Effector memory CD4-positive, alpha-beta T cell (primary cell): ENCODE data around the gene CD276.

Experiments
- DNase-seq, 3 donors: peaks; one replicate each; pipeline ENCODE4 v3.0.0-alpha.2; 2020
- H3K27ac ChIP-seq: 2 replicates; pipeline ENCODE4 v1.7.0; 2013; ENCODE audit warnings: mild to moderate bottlenecking, low read length, moderate library complexity; ENCODE audit not compliant: insufficient read depth, poor library complexity, severe bottlenecking
- H3K27me3 ChIP-seq: replicated peaks from 2 replicates; pipeline ENCODE4 v1.7.0; 2013; ENCODE audit warnings: mild to moderate bottlenecking, low read length; ENCODE audit not compliant: insufficient read depth, control insufficient read depth, poor library complexity, severe bottlenecking
- H3K36me3 ChIP-seq: 2 replicates; pipeline ENCODE4 v1.7.0; 2013; ENCODE audit warnings: mild to moderate bottlenecking, low read length, moderate library complexity; ENCODE audit not compliant: control insufficient read depth, insufficient read depth
- H3K4me1 ChIP-seq: 2 replicates; pipeline ENCODE4 v1.7.0; 2013; ENCODE audit warnings: low read length, mild to moderate bottlenecking; ENCODE audit not compliant: control insufficient read depth, insufficient read depth, poor library complexity, severe bottlenecking
- H3K4me3 ChIP-seq: 2 replicates; pipeline ENCODE4 v1.7.0; 2013; ENCODE audit warnings: low read length, low read depth, mild to moderate bottlenecking; ENCODE audit not compliant: insufficient read depth, poor library complexity, severe bottlenecking
- H3K9me3 ChIP-seq: 2 replicates; pipeline ENCODE4 v1.7.0; 2013; ENCODE audit warnings: mild to moderate bottlenecking, low read length, moderate library complexity; ENCODE audit not compliant: control insufficient read depth

Gene CD276

GRCh38 chr15:73709686-73710085 is 25.5 kb downstream of the CD276 start:
- no peaks in the 10 kb centered on the region for H3K36me3 ChIP-seq
- H3K9me3 ChIP-seq = no peaks in the 10 kb centered on the region
- H3K27ac ChIP-seq = no peak overlapping the region
- H3K4me1 ChIP-seq = no peaks in the 10 kb centered on the region
- no peak for DNase-seq
- H3K27me3 ChIP-seq = no peaks in the 10 kb centered on the region
- H3K4me3 ChIP-seq = no peak overlapping the region

GRCh38 chr15:73710321-73710720 is 26.1 kb downstream of the CD276 start:
- H3K9me3 ChIP-seq = no peaks in the 10 kb centered on the region
- no peak overlapping the region for H3K4me3 ChIP-seq
- no peaks in the 10 kb centered on the region for H3K27me3 ChIP-seq
- no peak overlapping the region for H3K27ac ChIP-seq
- no peaks in the 10 kb centered on the region for H3K36me3 ChIP-seq
- H3K4me1 ChIP-seq = no peaks in the 10 kb centered on the region
- DNase-seq = no peak

- H3K27me3 ChIP-seq = no peaks in the 10 kb centered on the region
- no peaks in the 10 kb centered on the region for H3K4me1 ChIP-seq
- H3K36me3 ChIP-seq = no peaks in the 10 kb centered on the region
- H3K9me3 ChIP-seq = no peaks in the 10 kb centered on the region
- no peak overlapping the region for H3K4me3 ChIP-seq
- H3K27ac ChIP-seq = no peak overlapping the region
- no peak for DNase-seq
These were observed 27.3 kb downstream of the CD276 start for GRCh38 chr15:73711526-73711925.

- H3K4me1 ChIP-seq = no peaks in the 10 kb centered on the region
- H3K27me3 ChIP-seq = no peaks in the 10 kb centered on the region
- no peak overlapping the region for H3K27ac ChIP-seq
- H3K4me3 ChIP-seq = no peak overlapping the region
- DNase-seq = no peak
- no peaks in the 10 kb centered on the region for H3K36me3 ChIP-seq
- no peaks in the 10 kb centered on the region for H3K9me3 ChIP-seq
These were observed 27.9 kb downstream of the CD276 start for GRCh38 chr15:73712107-73712506.

GRCh38 chr15:73714695-73715301 is 30.6 kb downstream of the CD276 start:
- no peak overlapping the region for H3K27ac ChIP-seq
- H3K27me3 ChIP-seq = no peaks in the 10 kb centered on the region
- no peaks in the 10 kb centered on the region for H3K9me3 ChIP-seq
- no peaks in the 10 kb centered on the region for H3K4me1 ChIP-seq
- no peak for DNase-seq
- H3K4me3 ChIP-seq = no peak overlapping the region
- H3K36me3 ChIP-seq = no peaks in the 10 kb centered on the region

GRCh38 chr15:73715417-73715816 is 31.2 kb downstream of the CD276 start:
- H3K4me1 ChIP-seq = no peaks in the 10 kb centered on the region

GRCh38 chr15:73716417-73716816 is 32.2 kb downstream of the CD276 start:
- Histone ChIP-seq H3K4me1 (no peaks in the 10 kb centered on the region), H3K36me3 (no peaks in the 10 kb centered on the region), H3K27ac (no peak overlapping the region), H3K9me3 (no peaks in the 10 kb centered on the region), H3K27me3 (no peaks in the 10 kb centered on the region), H3K4me3 (no peak overlapping the region)
- DNase-seq = no peak

More at GRCh38 chr15:73715417-73715816, 31.2 kb downstream of the CD276 start:
- no peaks in the 10 kb centered on the region for H3K9me3 ChIP-seq
- no peak overlapping the region for H3K4me3 ChIP-seq
- DNase-seq = no peak
- H3K27ac ChIP-seq = no peak overlapping the region
- H3K36me3 ChIP-seq = no peaks in the 10 kb centered on the region
- no peaks in the 10 kb centered on the region for H3K27me3 ChIP-seq

- Histone ChIP-seq H3K4me1 (no peaks in the 10 kb centered on the region), H3K36me3 (no peaks in the 10 kb centered on the region), H3K27me3 (no peaks in the 10 kb centered on the region), H3K4me3 (no peak overlapping the region), H3K27ac (no peak overlapping the region), H3K9me3 (no peaks in the 10 kb centered on the region)
- DNase-seq = no peak
These were observed 33.0 kb downstream of the CD276 start for GRCh38 chr15:73717206-73717605.

GRCh38 chr15:73717802-73718201 is 33.6 kb downstream of the CD276 start:
- DNase-seq = no peak
- no peaks in the 10 kb centered on the region for H3K27me3 ChIP-seq

GRCh38 chr15:73718694-73719093 is 34.5 kb downstream of the CD276 start:
- Histone ChIP-seq H3K27me3 (no peaks in the 10 kb centered on the region), H3K4me1 (no peaks in the 10 kb centered on the region)

More at GRCh38 chr15:73717802-73718201, 33.6 kb downstream of the CD276 start:
- Histone ChIP-seq H3K27ac (no peak overlapping the region), H3K4me3 (no peak overlapping the region), H3K36me3 (no peaks in the 10 kb centered on the region), H3K9me3 (no peaks in the 10 kb centered on the region), H3K4me1 (no peaks in the 10 kb centered on the region)

More at GRCh38 chr15:73718694-73719093, 34.5 kb downstream of the CD276 start:
- Histone ChIP-seq H3K9me3 (no peaks in the 10 kb centered on the region), H3K27ac (no peak overlapping the region), H3K4me3 (no peak overlapping the region), H3K36me3 (no peaks in the 10 kb centered on the region)
- no peak for DNase-seq
